NT2/D1 (cell line): Measurements from ENCODE around the gene RALBP1.

Source experiments
- SUZ12 ChIP-seq: IDR thresholded peaks from 2 replicates; pipeline ENCODE4 v1.6.1; 2011; ENCODE audit not compliant: insufficient read length, insufficient read depth; ENCODE audit errors: extremely low read depth
- YY1 ChIP-seq: IDR thresholded peaks from 2 replicates; pipeline ENCODE4 v1.6.1; 2011; ENCODE audit not compliant: insufficient read length, insufficient read depth
- ZNF274 ChIP-seq: IDR thresholded peaks from 2 replicates; pipeline ENCODE4 v1.6.1; 2011; ENCODE audit warnings: mild to moderate bottlenecking, low read depth, low read length

DNA sequence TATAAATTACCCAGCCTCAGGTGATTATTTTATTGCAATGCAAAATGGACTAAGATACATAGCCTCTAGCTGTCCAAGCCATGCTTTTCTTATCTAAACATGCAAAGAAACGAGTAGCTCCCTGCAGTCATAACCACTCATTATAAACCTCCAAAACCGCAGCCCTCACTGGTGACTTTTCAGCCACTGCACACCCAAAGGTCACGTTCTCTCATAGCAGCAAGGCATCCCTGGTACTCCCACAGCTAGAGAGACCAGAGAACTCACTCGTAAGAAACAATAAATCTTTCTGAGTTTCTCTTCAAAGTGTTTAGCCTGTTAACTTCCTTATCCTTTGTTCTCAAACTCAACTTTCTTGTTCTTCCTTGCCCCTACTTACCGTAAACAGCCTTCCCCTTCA is 28.5 kb upstream of the RALBP1 start:
- TF ChIP-seq YY1 (no peak), SUZ12 (no peak), ZNF274 (no peak)
